T-helper 2 cell treated with Interferon-gamma antibody and Interleukin-4, amounts not matched to agents 5 μg/mL and 100 μg/mL, for 36 hours (primary cell): ENCODE results near the gene TARS3.
"Not testable (repeated sequence)": the region's sequence is repeated elsewhere in the genome, so short reads cannot be mapped to it uniquely, and the experiment has no call there.

Experiments used
- DNase-seq: peaks from one replicate; pipeline ENCODE4 v3.0.0; 2021; ENCODE audit warnings: low spot score
- H3K27ac Mint-ChIP-seq: one replicate; pipeline ENCODE4 v1.8.0; 2021; ENCODE audit warnings: mild to moderate bottlenecking, mixed read lengths
- H3K27me3 Mint-ChIP-seq: one replicate; pipeline ENCODE4 v1.8.0; 2021; ENCODE audit warnings: low read depth, mixed read lengths
- H3K36me3 Mint-ChIP-seq: one replicate; pipeline ENCODE4 v1.8.0; 2021; ENCODE audit warnings: low read depth, mixed read lengths
- H3K4me1 Mint-ChIP-seq: one replicate; pipeline ENCODE4 v1.8.0; 2021; ENCODE audit warnings: low read depth, mixed read lengths
- H3K4me3 Mint-ChIP-seq: one replicate; pipeline ENCODE4 v1.8.0; 2022; ENCODE audit warnings: mild to moderate bottlenecking, moderate library complexity, mixed read lengths
- H3K9me3 Mint-ChIP-seq: one replicate; pipeline ENCODE4 v1.8.0; 2021; ENCODE audit warnings: mixed read lengths

The TARS3 gene

GRCh38 chr15:101657171-101657570, 67.1 kb downstream of the TARS3 start:
- Mint-ChIP-seq H3K4me3 (no peak overlapping the region), H3K36me3 (peaks cover 10% of the 10 kb centered on the region), H3K9me3 (no peaks in the 10 kb centered on the region), H3K27me3 (no peaks in the 10 kb centered on the region), H3K4me1 (peaks cover 10% of the 10 kb centered on the region), H3K27ac (no peak overlapping the region)
- no peak for DNase-seq

GRCh38 chr15:101654624-101655337, 69.5 kb downstream of the TARS3 start:
- not testable (repeated sequence) for DNase-seq, H3K9me3 Mint-ChIP-seq, H3K27me3 Mint-ChIP-seq, H3K27ac Mint-ChIP-seq
- Mint-ChIP-seq H3K36me3 (peaks cover 17% of the 10 kb centered on the region), H3K4me1 (peaks cover 25% of the 10 kb centered on the region), H3K4me3 (peak overlapping the region; percentile 52)

- peaks cover 22% of the 10 kb centered on the region for H3K36me3 Mint-ChIP-seq
- peak overlapping the region; percentile 23 for H3K27ac Mint-ChIP-seq
- H3K9me3 Mint-ChIP-seq: no peaks in the 10 kb centered on the region
- no peak for DNase-seq
- H3K4me3 Mint-ChIP-seq: peak overlapping the region; percentile 52
- peaks cover 29% of the 10 kb centered on the region for H3K4me1 Mint-ChIP-seq
- no peaks in the 10 kb centered on the region for H3K27me3 Mint-ChIP-seq
These were observed 70.1 kb downstream of the TARS3 start for GRCh38 chr15:101654171-101654570.

DNA sequence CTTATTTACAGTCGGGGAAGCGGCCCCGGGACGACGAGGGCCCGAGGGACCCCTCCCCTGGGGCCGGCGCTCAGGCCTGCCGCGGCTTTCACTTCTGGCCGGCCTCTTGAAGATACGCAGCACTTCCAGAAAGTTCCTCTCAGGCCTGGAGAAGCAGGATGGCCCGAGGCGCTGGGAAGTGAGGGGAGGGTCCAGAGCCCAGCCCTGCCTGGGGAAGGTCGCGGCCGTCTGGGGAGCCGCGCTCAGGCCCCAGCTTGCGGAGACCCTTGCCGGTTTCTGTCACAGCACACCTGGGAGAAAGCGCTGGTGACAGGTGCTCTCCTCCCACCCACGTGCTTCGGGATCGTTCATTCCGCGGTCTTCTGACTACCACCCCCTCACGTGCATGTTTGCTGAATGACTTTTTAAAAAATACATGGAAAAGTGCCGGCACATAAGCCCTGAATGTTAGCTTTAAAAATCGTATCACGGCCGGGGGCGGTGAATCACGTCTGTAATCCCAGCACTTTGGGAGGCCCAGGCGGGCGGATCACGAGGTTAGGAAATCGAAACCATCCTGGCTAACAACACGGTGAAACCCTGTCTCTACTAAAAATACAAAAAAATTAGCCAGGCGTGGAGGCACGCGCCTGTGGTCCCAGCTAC, 71.4 kb downstream of the TARS3 start:
- Mint-ChIP-seq H3K27ac (peak overlapping the region; percentile 92), H3K4me3 (peak overlapping the region; percentile 90), H3K36me3 (peaks cover 23% of the 10 kb centered on the region), H3K4me1 (peaks cover 32% of the 10 kb centered on the region), H3K27me3 (no peaks in the 10 kb centered on the region), H3K9me3 (no peaks in the 10 kb centered on the region)
- DNase-seq: no peak

GRCh38 chr15:101652098-101652785, 72.0 kb downstream of the TARS3 start, which contains the start of gene TM2D3:
TM2D3 (minus strand) TSS chr15:101652381; CDS start chr15:101652361, 20 bp downstream.
- H3K27me3 Mint-ChIP-seq: no peaks in the 10 kb centered on the region
- DNase-seq: peak; percentile 95
- H3K4me3 Mint-ChIP-seq: peak within 1 kb of the TSS; percentile 90
- peak within 1 kb of the TSS; percentile 92 for H3K27ac Mint-ChIP-seq
- H3K4me1 Mint-ChIP-seq: peaks cover 32% of the 10 kb centered on the region
- no peaks in the 10 kb centered on the region for H3K9me3 Mint-ChIP-seq
- H3K36me3 Mint-ChIP-seq: peaks cover 23% of the 10 kb centered on the region

- Mint-ChIP-seq H3K9me3 (no peaks in the 10 kb centered on the region), H3K4me1 (peaks cover 32% of the 10 kb centered on the region), H3K4me3 (peak overlapping the region; percentile 90), H3K36me3 (peaks cover 26% of the 10 kb centered on the region), H3K27ac (peak overlapping the region; percentile 90), H3K27me3 (no peaks in the 10 kb centered on the region)
- no peak for DNase-seq
These were observed 72.6 kb downstream of the TARS3 start for GRCh38 chr15:101651554-101652097.

GRCh38 chr15:101650145-101650544, 74.1 kb downstream of the TARS3 start:
- DNase-seq: no peak
- Mint-ChIP-seq H3K4me1 (peaks cover 33% of the 10 kb centered on the region), H3K36me3 (peaks cover 37% of the 10 kb centered on the region), H3K27me3 (no peaks in the 10 kb centered on the region), H3K4me3 (peak overlapping the region; percentile 90), H3K27ac (no peak overlapping the region), H3K9me3 (no peaks in the 10 kb centered on the region)

- H3K4me1 Mint-ChIP-seq: peaks cover 25% of the 10 kb centered on the region
- no peaks in the 10 kb centered on the region for H3K27me3 Mint-ChIP-seq
- no peaks in the 10 kb centered on the region for H3K9me3 Mint-ChIP-seq
- H3K27ac Mint-ChIP-seq: no peak overlapping the region
- DNase-seq: no peak
- no peak overlapping the region for H3K4me3 Mint-ChIP-seq
- H3K36me3 Mint-ChIP-seq: peaks cover 41% of the 10 kb centered on the region
These were observed 75.9 kb downstream of the TARS3 start for GRCh38 chr15:101648356-101648755.

DNA sequence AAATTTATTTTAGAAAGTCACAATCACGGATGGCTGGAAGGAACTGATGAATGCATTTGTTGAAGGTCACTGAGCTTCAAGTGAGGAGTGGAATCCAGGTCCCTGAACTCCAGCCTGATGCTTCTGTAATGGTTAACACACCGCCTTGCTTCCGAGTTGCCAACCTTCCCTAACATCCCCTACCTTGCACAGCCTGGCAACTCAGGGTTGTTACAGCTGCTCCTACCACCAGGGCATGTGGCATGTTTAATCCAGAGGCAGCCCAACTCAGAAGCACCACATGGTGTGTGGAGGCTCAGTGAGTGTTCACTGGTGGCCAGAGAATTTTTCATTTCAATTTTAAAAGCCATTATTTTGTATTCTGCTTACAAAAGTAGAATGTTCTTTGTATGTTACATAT, 77.0 kb downstream of the TARS3 start:
- H3K36me3 Mint-ChIP-seq: peaks cover 49% of the 10 kb centered on the region
- no peaks in the 10 kb centered on the region for H3K9me3 Mint-ChIP-seq
- peaks cover 28% of the 10 kb centered on the region for H3K4me1 Mint-ChIP-seq
- no peaks in the 10 kb centered on the region for H3K27me3 Mint-ChIP-seq
- no peak overlapping the region for H3K4me3 Mint-ChIP-seq
- DNase-seq: no peak
- no peak overlapping the region for H3K27ac Mint-ChIP-seq

DNA sequence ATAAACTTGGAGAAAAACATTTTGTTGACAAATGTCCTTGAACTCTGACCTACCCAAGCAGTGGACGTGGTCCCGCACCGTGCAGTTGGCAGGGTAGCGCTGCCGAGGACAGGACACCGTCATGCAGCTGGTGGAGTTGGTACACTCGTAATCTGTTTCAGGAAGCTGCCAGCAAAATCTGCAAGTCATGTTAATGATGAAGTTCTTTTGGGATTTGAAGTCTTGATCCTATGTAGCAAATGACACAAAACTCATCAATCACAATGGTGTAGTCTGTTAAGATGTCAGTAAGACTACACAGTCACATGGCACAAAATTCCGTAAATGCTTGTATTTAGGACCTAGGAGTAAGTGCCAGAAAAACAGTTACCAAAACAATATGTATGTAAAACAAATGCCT, 77.6 kb downstream of the TARS3 start:
- DNase-seq: no peak
- no peaks in the 10 kb centered on the region for H3K27me3 Mint-ChIP-seq
- H3K9me3 Mint-ChIP-seq: no peaks in the 10 kb centered on the region
- peaks cover 54% of the 10 kb centered on the region for H3K36me3 Mint-ChIP-seq
- no peak overlapping the region for H3K4me3 Mint-ChIP-seq
- H3K4me1 Mint-ChIP-seq: peaks cover 34% of the 10 kb centered on the region
- no peak overlapping the region for H3K27ac Mint-ChIP-seq

GRCh38 chr15:101642361-101642760, 81.9 kb downstream of the TARS3 start:
- Mint-ChIP-seq H3K4me1 (peaks cover 19% of the 10 kb centered on the region), H3K9me3 (no peaks in the 10 kb centered on the region), H3K36me3 (peaks cover 51% of the 10 kb centered on the region), H3K4me3 (no peak overlapping the region), H3K27me3 (no peaks in the 10 kb centered on the region), H3K27ac (peak overlapping the region; percentile 73)
- DNase-seq: no peak

DNA sequence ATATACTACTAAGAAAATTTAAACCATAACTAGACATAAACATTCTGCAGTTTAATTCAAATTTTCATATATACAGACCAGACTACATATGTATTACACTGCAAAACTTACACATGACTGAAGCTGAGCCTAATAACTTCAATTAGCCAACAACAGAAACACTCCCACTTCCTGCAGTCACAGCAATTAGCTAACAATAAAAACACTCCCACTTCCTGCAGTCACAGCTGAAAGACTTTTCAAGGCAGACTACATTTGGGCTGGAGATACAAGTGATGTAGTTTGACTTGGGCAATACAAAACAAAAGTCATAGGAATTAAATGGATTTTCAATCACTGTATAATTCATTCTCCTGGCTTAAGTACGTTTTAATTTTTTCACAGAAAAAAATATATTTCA, 82.4 kb downstream of the TARS3 start:
- H3K4me3 Mint-ChIP-seq: no peak overlapping the region
- no peaks in the 10 kb centered on the region for H3K9me3 Mint-ChIP-seq
- DNase-seq: no peak
- peak overlapping the region; percentile 73 for H3K27ac Mint-ChIP-seq
- H3K27me3 Mint-ChIP-seq: no peaks in the 10 kb centered on the region
- peaks cover 51% of the 10 kb centered on the region for H3K36me3 Mint-ChIP-seq
- peaks cover 19% of the 10 kb centered on the region for H3K4me1 Mint-ChIP-seq

DNA sequence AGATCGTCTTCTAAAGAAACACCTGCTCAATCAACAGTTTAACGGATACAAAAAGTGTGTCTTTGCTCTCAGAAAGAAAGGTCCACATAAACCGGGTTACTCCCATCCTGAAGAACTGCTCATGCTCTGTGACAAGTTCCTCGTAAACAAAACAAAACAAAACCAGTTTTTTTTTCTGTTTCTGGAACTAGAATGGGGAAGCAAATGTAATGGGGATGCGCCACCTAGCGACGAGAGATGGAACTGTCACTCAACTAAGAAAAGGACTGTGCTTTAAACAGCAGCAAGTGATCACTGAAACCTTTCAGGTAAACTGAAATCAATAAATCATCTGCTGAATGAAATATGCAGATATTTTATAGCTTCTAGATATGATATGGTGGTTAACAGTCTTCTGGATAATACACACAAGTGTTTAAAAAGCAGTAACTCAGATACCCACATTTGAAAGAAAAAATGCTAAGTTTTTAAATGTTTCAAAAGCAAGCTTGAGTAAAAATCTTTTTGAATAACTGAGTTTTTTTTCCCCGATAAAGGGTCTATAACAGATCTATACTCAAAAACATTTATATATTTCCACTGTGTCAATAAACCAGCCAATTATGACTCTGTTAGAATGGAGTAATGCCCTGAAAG, 83.0 kb downstream of the TARS3 start:
- H3K27ac Mint-ChIP-seq: peak overlapping the region; percentile 83
- H3K9me3 Mint-ChIP-seq: no peaks in the 10 kb centered on the region
- no peaks in the 10 kb centered on the region for H3K27me3 Mint-ChIP-seq
- peaks cover 46% of the 10 kb centered on the region for H3K36me3 Mint-ChIP-seq
- peak; percentile 49 for DNase-seq
- H3K4me1 Mint-ChIP-seq: peaks cover 19% of the 10 kb centered on the region
- H3K4me3 Mint-ChIP-seq: no peak overlapping the region
